Islet precursor cell (in vitro differentiated cells): ENCODE data around the gene FGF1.
"Not testable (repeated sequence)": the region's sequence is repeated elsewhere in the genome, so short reads cannot be mapped to it uniquely, and the experiment has no call there.

Source experiments
- DNase-seq: peaks from one replicate; pipeline ENCODE4 v3.0.0-alpha.2; 2018

The FGF1 gene

GRCh38 chr5:142667831-142668230, 18.1 kb downstream of the FGF1 start:
- DNase-seq: peak; percentile 93

GRCh38 chr5:142664636-142665035, 21.3 kb downstream of the FGF1 start:
- DNase-seq: no peak

- no peak for DNase-seq
Observed at GRCh38 chr5:142664067-142664466, 21.8 kb downstream of the FGF1 start.

GRCh38 chr5:142663246-142663645, 22.6 kb downstream of the FGF1 start:
- no peak for DNase-seq

GRCh38 chr5:142661957-142662356, 23.9 kb downstream of the FGF1 start:
- DNase-seq: peak; percentile 44

- DNase-seq: peak; percentile 11
Observed at GRCh38 chr5:142661143-142661542, 24.7 kb downstream of the FGF1 start.

GRCh38 chr5:142660731-142661130, 25.2 kb downstream of the FGF1 start:
- peak; percentile 26 for DNase-seq

- DNase-seq: no peak
Observed at GRCh38 chr5:142660196-142660595, 25.7 kb downstream of the FGF1 start.

- no peak for DNase-seq
Observed at GRCh38 chr5:142659405-142659804, 26.5 kb downstream of the FGF1 start.

GRCh38 chr5:142658278-142658677, 27.6 kb downstream of the FGF1 start:
- DNase-seq: peak; percentile 7

GRCh38 chr5:142657446-142657845, 28.4 kb downstream of the FGF1 start:
- DNase-seq: peak; percentile 41

- DNase-seq: peak; percentile 95
Observed at GRCh38 chr5:142655339-142656267, 30.3 kb downstream of the FGF1 start.

GRCh38 chr5:142654578-142655058, 31.3 kb downstream of the FGF1 start:
- peak; percentile 56 for DNase-seq

- DNase-seq: peak; percentile 20
Observed at GRCh38 chr5:142653321-142653720, 32.6 kb downstream of the FGF1 start.

- DNase-seq: no peak
Observed at GRCh38 chr5:142652563-142652962, 33.3 kb downstream of the FGF1 start.

- no peak for DNase-seq
Observed at GRCh38 chr5:142650881-142651280, 35.0 kb downstream of the FGF1 start.

GRCh38 chr5:142650060-142650459, 35.8 kb downstream of the FGF1 start:
- no peak for DNase-seq

- DNase-seq: not testable (repeated sequence)
Observed at GRCh38 chr5:142648108-142648507, 37.8 kb downstream of the FGF1 start.

- no peak for DNase-seq
Observed at GRCh38 chr5:142645456-142645855, 40.4 kb downstream of the FGF1 start.

GRCh38 chr5:142644640-142645361, 41.1 kb downstream of the FGF1 start:
- DNase-seq: peak; percentile 98

- peak; percentile 83 for DNase-seq
Observed at GRCh38 chr5:142644127-142644526, 41.8 kb downstream of the FGF1 start.

GRCh38 chr5:142643634-142644033, 42.3 kb downstream of the FGF1 start:
- no peak for DNase-seq

GRCh38 chr5:142642427-142642826, 43.5 kb downstream of the FGF1 start:
- no peak for DNase-seq

- DNase-seq: no peak
Observed at GRCh38 chr5:142641711-142642110, 44.2 kb downstream of the FGF1 start.
